SKM-1 treated with dmso at 0.1 percent for 144 hours (cell line): Measurements from ENCODE around the gene SPTA1.
"Not testable (repeated sequence)": the region's sequence is repeated elsewhere in the genome, so short reads cannot be mapped to it uniquely, and the experiment has no call there.

Source experiments
- DNase-seq: peaks from one replicate; lab custom pipeline; 2025; ENCODE audit not compliant: unreplicated experiment; lab: John Stamatoyannopoulos, UW

SPTA1 gene

DNA sequence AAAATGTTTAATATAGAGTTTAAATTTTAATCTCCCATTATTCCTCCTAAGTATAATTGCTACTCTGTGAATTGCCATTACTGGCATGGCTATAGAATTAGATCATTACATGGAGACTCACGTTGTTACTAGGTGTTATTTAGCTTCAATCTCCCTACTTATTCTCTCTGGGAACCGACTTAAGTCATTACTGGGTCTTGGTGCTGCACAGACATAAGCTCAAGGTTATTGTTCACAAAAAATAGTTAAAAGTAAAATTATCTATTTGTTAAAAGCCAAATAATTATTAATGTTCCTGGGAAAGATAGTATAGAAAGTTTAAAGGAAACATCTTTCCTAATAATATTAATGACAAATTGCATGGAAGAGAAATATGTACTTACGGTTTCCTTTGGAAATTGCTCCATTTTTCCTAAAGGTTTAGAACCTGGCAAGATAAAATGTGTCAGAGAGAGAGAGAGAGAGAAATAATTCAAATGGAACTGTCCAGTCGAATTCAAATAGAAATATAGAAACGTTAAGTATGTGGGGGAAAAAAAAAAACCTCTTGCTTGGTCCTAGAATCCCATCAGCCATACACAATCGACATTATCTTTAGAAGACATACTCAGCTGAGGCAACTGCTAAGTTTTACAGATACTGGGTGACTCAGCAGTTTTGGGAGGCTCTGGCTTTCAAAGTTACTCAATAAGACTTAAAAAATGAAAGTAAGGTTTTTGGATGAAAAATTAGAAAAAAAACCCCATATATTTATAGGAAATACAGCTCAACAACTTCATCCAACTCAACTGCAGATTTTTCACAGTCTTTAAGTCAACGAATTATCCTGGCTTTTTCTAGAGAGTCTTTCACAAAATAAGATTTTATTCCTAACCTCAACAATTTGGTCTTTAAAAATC is at the start of gene SPTA1:
SPTA1 (minus strand) TSS at position 605 of the 899 bp plus-strand sequence; CDS start at position 407, 198 bp downstream.
- DNase-seq: peak; percentile 27

DNA sequence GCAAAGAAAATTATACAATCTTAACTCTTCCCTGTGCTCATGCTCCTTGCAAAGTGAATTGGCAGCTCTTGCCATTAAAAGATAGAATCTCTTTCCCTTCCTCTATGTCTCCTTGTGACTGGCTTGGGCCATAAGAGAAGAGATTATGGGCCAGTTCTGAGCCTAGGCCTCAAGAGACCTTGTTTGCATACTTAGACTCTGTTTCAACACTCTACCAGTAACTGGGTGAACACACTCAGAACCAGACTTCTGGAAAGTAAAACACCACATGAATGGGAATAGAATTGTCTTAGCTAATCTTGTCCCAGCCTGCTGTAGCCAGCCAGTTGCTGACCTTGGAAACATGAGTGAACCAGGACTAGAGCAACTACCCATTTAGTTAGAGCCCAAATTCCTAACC is 49.3 kb upstream of the SPTA1 start:
- no peak for DNase-seq

DNA sequence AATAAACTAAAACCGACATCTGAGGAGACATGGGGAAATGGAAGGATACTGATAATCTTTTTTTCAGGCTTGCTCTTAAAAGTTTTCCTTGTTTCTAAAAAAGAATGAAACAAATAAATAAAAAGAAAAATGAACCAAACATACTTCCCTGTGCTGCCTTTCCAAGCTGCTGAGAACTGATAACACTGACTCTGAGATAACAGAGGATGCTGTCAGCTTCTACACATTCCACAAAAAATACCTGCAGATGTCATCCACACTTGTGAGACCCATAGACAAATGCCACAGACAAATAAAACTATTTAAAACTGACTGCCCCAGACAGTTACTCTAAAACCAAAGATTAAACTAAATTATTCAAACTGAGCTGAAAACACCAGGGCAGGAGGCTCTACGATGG is 46.0 kb upstream of the SPTA1 start:
- DNase-seq: no peak

DNA sequence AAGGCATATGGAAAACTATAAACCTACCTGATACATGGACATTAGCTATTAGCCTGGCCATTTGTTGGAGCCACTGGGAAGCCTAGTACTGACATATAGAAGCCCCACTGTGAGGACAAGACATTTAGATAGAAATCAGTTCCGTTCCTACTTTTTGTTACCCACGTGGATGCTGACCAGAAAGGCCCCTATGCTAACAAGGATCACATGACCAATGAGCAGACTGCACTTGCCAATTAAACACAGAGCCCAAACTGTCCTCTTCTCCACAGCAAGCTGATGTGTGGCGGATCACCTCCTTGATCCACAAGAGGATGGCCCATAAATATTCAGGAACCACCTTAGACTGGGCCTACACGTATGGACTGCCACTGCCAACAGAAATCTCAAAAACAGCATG is 45.2 kb upstream of the SPTA1 start:
- DNase-seq: no peak

DNA sequence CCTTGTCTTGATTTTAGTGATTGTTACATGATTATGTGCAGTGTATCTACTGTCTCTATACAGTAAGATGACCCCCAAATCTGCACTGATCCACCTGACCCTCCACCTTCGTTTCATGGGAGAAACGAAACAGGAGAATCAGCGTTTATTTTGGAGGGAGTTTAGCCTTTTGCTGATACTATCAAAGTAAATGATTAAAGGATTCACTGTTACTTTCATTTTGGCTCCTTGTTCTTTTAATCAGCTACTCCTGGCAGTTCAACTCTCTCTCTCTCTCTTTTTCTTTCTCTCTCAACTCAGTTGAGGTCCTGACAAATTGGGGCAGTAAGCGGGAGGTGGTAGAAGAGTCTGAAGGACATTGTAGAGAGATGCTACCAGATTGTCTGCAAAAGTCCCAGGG is 43.9 kb upstream of the SPTA1 start:
- no peak for DNase-seq

DNA sequence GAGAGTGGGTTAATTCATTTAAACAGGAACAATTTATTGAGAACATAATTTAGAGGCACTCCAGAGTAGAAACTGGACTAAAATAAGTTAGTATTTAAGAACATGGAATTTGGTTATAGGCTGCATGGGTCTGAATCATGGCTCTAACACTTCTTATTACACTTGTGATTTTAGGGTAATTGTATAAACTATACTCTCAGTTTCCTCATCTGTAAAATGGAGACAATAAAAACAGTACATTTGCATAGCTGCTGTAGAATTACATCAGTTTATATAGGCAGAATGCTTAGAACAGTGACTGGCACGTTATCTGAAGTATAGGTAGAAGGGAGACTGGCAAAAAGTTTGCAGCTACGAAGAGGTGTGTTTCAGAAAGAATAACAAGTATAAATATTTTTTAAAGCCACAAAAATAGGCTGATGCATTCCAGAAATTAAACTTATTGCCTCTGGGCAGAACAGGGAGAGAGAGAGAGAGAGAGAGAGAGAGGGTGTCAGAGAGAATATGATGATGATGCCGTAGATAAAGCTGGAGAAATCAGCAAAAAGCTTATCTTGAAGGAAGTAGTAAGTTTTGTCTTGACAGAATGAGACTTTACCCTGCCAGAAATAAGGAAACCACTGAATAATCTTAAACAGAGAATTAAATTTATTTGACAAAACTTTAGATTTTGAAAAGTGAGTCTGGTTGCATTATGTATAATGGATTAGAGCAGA is 42.2 kb upstream of the SPTA1 start:
- no peak for DNase-seq

DNA sequence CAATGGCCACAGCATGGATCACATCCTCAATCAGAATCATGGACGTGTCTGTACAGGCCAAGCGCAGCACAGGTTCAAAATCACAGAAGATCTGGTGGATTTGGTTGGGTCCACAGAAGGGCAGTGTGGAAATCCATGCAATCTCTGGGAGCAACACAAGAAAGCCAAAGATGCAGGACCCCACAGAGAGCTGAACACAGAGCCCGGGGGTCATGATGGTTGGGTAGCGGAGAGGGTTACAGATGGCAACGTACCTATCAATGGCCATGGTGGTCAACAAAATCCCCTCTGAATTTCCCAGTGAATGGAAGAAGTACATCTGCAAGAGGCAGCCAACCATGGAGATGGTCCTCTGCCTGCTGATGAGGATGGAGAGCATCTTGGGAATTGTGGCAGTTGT is 37.9 kb upstream of the SPTA1 start:
- DNase-seq: no peak

DNA sequence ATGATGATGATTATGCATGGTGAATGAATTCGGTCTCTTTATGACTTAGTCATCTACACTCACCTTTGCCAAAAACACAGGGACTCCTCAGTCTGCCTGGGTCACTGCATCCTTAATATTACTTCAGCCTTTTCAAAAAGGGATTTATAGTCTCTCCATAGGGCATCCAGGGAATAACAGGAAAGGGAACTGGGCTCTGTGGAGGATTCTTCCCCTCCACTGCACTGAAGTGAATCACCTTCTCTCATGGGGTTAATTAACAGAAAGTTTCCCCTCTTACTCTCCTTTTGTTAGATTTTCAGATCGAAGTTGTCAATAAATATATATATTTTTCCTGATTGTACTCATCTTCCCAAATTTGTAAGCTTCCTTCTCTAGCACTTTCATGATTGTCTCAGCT is 34.1 kb upstream of the SPTA1 start, which contains the start of gene OR6K3:
OR6K3 (minus strand) TSS at position 101 of the 400 bp plus-strand sequence. CDS start 2,605 bp downstream, outside the sequence.
- DNase-seq: no peak

DNA sequence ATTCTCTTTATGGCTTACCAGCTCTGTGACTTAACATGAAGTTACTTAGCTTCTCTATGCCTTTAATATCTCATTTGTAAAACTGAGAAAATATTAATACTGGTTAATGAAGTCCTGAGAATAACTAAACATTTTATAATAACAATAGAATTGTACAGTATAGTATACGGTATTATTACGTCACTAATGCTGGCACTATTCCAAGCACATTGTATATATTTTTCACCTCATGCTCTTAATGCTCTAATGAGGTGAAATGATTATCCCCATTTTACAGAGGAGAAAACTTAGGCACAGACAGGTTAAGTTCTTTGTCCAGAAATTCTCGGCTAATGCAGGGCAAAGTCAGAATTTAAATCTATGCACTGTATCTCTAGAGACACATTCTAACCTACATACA is 33.1 kb upstream of the SPTA1 start:
- DNase-seq: no peak

DNA sequence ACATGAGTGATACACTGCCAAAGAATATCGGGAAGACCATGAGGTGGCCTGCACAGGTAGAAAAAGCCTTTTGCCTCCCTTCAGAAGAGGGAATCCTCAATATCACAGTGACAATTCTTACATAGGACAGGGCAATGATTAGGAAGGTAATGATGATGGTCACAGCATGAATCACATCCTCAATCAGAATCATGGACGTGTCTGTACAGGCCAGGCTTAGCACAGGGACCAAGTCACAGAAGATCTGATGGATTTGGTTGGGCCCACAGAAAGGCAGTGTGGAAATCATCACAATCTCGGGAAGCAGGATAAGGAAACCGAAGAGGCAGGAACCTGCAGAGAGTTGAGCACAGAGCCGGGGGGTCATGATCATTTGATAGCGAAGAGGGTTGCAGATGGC is 30.8 kb upstream of the SPTA1 start:
- no peak for DNase-seq

DNA sequence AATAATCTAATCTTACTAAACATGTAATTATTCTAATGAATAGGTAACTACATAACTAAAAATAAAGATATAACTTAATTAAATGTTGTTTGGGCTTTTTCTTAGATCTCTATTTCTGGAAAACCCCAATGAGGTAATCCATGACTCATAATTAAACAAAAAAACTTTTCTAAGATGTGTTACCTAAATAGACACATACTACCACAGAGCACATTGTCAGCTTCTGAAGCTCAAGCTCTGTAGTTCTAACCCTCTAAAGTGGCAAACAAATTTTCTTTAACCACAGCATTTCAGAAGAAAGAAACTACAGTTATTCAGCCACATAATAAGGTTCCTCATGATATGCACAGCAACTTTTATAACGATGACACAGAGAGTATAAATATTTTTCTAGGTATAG is 29.8 kb upstream of the SPTA1 start:
- no peak for DNase-seq

DNA sequence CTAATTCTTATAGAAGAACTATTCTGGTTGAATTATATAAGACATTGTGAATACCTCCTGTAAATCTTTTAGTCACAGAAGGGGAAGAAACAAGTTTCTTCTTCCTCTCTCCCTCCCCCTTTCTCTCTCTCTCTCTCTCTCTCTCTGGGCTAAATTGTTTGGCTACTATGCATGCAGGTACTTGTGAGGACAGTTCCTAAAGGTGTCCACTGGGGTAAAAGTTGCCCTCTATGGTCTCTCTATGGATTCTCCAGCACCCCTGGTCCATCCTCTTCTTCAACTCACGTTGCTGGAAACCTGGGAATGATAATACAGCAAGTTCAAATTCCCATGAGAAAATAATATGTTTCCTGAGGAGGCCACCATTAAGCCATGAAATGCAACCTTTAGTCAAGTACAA is 28.2 kb upstream of the SPTA1 start:
- DNase-seq: no peak

DNA sequence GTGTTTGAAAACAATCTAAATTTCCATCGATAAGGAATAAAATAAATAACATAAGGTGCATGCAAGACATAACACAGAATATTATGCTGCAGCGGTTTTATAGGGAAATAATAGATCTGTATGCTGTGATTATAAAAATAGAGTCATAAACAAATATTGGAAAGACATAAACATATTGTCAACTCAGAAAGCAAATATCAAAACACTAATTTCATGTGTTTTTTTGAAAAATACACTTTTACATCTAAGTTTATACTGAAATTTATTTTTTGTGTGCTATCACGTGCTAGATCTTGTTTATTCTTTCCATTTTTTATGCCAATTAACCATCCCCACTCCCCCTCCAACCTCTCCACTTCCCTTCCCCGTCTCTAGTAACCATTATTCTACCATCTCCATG is 24.6 kb upstream of the SPTA1 start:
- DNase-seq: no peak

DNA sequence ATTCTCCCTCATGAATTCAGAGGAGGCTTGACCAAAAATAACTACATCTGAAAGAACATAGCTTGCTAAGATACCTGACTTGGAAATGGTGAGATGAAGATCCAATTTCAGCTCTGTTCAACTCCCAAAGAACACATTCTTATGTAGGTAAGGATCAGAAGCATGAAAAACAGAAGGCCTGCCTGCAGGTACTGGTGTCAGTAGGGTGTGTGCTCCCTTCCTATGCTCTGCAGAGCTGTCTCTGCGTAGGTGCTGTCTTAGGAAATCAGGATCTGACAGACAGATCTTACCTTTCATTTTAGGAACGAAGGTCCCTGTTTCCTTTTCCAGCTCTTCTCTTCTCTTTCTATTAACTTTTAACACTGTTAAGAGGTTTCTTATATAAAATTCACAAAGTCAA is 19.6 kb upstream of the SPTA1 start:
- DNase-seq: no peak

DNA sequence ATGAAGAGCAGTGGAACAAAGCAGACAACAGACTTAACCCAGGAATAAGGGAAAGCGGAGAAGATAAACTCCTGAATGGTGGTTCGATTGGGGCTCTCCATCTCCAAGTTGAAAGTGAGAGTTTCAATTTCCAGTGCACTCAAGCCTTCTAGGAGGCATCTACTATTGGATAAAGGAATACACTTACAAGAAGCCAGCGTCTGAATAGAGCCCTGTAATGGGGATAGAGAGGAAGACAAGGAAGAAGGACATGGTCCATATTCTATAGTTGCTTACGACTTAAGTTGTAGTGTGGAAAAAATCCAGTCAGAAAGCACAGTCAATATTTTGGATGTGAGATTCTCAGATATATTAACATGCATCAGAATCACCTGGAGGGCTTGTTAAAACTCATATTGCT is 14.0 kb upstream of the SPTA1 start, which contains the start of gene OR6K2:
OR6K2 (minus strand) TSS at position 101 of the 400 bp plus-strand sequence; CDS start at position 101, 0 bp downstream.
- no peak for DNase-seq

DNA sequence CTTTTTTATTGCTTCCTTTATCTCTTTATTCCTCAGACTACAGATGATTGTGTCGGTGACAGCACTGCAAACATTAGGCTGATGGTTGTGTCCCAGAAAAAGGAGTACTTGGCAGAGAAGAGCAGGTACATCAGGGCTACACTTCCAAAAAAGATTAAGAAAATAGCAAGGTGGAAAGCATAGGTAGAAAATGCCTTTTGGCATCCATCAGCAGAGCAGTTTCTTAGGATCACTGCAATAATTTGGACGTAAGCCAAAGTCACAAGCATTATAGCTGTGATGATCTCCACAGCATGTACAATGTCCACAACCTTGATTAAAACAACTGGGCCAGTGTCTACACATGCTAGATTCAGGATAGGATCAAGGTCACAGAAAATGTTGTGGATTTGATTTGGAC is 8.1 kb upstream of the SPTA1 start:
- DNase-seq: no peak

DNA sequence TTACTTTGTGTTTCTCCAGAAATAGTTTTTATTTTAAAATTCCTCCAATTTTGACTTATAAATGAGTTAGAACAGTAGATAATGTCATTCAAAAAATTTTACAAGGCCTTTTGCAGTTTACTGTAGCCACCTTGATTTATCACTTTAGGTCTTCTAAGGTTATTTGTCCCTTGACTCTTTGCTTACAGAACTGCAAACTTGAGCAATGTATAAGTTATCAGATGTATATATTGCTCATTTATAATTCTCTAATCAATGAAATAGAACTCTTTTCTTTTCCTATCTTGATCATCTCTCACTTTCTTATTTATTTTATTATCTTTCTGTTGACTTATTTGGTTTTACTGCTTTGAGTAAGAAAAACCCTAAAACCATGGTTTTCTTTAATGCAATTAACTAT is 5.8 kb upstream of the SPTA1 start:
- DNase-seq: no peak

DNA sequence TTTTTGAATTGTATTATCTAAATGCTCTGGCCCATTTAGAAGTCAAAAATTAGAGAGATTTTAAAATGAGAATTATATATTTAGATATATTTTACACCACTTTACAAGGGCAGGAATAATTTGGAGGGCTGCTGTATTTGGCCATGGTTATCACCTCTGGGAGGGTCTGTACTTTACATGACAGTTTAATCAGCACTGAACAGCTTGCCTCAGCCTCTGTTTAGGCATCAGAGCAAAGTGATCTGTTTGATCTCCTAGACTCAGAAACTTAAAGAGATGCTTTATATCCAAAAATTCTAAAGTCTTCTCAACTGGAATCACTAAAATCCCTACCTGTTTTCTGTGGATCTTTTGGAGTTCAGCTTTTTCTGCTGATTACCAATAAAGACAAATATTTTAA is 5.4 kb upstream of the SPTA1 start:
- no peak for DNase-seq

DNA sequence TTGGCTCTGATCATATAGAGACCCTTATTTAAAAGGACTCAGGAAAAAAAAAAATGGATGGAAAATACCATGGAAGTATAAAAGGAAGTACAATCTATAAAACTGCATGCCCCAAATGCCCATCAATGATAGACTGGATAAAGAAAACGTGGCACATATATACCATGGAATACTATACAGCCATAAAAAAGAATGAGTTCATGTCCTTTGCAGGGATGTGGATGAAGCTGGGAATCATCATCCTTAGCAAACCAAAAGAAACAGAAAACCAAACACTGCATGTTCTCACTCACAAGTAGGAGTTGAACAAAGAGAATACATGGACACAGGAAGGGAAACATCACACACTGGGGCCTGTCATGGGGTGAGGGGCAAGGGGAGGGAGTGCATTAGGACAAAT is 4.6 kb upstream of the SPTA1 start:
- not testable (repeated sequence) for DNase-seq

DNA sequence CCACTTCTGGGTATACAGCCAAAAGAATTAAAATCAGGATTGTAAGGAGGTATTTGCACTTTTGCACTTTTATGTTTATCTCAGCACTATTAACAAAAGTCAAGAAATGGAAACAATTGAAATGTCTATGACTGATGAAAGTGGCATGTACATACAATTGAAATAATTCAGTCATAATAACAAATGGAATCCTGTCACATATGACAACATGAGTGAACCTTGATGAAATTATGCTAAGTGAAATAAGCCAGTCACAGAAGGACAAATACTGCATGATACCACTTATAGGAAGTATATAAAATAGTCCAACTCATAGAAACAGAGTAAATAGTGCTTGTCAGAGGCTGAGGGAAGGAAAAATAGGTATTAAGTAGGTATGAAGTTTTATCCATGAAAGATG is 3.4 kb upstream of the SPTA1 start:
- DNase-seq: no peak

DNA sequence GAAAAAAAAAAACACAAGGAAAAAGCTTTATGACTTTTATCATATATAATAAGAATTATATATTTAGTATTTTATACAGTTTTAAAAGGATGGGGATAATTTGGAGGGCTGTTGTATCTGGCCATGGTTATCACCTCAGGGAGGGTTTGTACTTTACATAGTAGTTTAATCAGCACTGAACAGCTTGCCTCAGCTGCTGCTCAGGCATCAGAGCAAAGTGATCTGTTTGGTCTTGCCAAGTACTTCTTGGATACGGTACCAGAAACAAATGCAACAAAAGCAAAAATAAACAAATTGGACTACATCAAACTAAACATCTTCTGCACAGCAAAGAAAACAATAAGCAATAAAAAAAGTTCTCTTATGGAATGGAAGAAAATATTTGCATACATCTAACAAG is 2.6 kb upstream of the SPTA1 start:
- no peak for DNase-seq

DNA sequence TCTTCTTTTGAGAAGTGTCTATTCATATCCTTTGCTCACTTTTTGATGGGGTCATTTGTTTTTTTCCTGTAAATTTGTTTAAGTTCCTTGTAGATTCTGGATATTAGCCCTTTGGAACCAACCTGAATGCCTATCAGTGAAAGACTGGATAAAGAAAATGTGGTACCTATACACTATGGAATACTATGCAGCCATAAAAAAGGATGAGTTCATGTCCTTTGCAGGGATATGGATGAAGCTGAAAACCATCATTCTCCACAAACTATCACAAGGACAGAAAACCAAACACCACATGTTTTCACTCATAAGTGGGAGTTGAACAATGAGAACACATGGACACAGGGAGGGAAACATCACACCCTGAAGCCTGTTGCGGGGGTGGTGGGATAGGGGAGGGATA is 1.8 kb upstream of the SPTA1 start:
- not testable (repeated sequence) for DNase-seq
